Common myeloid progenitor, CD34-positive (primary cell): ENCODE data around the gene C16orf74.
A peak's percentile ranks its signal among the peaks of the same experiment; 100 is the strongest.

Experiments
- CTCF ChIA-PET: fragments of 350-600 bp; sonication (Branson Sonifier 250); formaldehyde crosslinking; loops from one replicate; lab custom pipeline; 2021; ENCODE audit warnings: antibody characterized with exemption; lab: Charles Lee
- POLR2A ChIA-PET: fragments of 350-600 bp; sonication (Branson Sonifier 250); formaldehyde crosslinking; loops from one replicate; lab custom pipeline; 2021; ENCODE audit warnings: antibody characterized with exemption; lab: Charles Lee
- DNase-seq, 3 donors: peaks; one replicate each; pipeline versions ENCODE4 v3.0.0 to v3.0.0-alpha.2; 2013
- H3K27ac ChIP-seq, 2 experiments: 1 replicate in 1 of 2; 2 replicates in 1 of 2; pipeline ENCODE4 v1.7.0; 2013; ENCODE audit warnings: inconsistent platforms in 2 of 2, low read length in 2 of 2, mild to moderate bottlenecking in 2 of 2, low read depth in 1 of 2, moderate library complexity in 1 of 2; ENCODE audit not compliant: severe bottlenecking in 2 of 2, insufficient read depth in 1 of 2, poor library complexity in 1 of 2
- H3K27me3 ChIP-seq, 5 experiments: replicated peaks in 2 of 5; 1 replicate in 3 of 5; 2 replicates in 2 of 5; pipeline versions ENCODE4 v1.6.1 to v1.7.0; 2013; ENCODE audit warnings: low read length in 4 of 5, mild to moderate bottlenecking in 2 of 5, moderate library complexity in 2 of 5, inconsistent platforms in 1 of 5; ENCODE audit not compliant: insufficient read depth in 5 of 5, control insufficient read depth in 4 of 5
- H3K36me3 ChIP-seq, 4 experiments: 1 replicate in 2 of 4; 2 replicates in 2 of 4; pipeline versions ENCODE4 v1.6.1 to v1.7.0; 2013; ENCODE audit warnings: low read length in 3 of 4, control low read depth in 1 of 4, mild to moderate bottlenecking in 1 of 4; ENCODE audit not compliant: control insufficient read depth in 4 of 4, insufficient read depth in 4 of 4
- H3K4me1 ChIP-seq, 4 experiments: 1 replicate in 3 of 4; 2 replicates in 1 of 4; pipeline versions ENCODE4 v1.6.1 to v1.7.1; 2013; ENCODE audit warnings: low read length in 3 of 4, mild to moderate bottlenecking in 3 of 4, control low read depth in 1 of 4, inconsistent platforms in 1 of 4, moderate library complexity in 1 of 4; ENCODE audit not compliant: control insufficient read depth in 4 of 4, insufficient read depth in 4 of 4; ENCODE audit errors: control extremely low read depth in 1 of 4
- H3K4me3 ChIP-seq, 7 experiments: 1 replicate in 4 of 7; 2 replicates in 3 of 7; pipeline versions ENCODE4 v1.5.1 to v1.7.0; 2013; ENCODE audit warnings: mild to moderate bottlenecking in 7 of 7, low read length in 6 of 7, moderate library complexity in 6 of 7, inconsistent platforms in 2 of 7, low read depth in 2 of 7, control low read depth in 1 of 7; ENCODE audit not compliant: insufficient read depth in 4 of 7, control insufficient read depth in 1 of 7; ENCODE audit errors: extremely low read depth in 1 of 7
- H3K9me3 ChIP-seq, 5 experiments: 1 replicate in 4 of 5; 2 replicates in 1 of 5; pipeline versions ENCODE4 v1.6.1 to v1.7.1; 2013; ENCODE audit warnings: low read length in 4 of 5, mild to moderate bottlenecking in 2 of 5, inconsistent platforms in 1 of 5, low read depth in 1 of 5, moderate library complexity in 1 of 5; ENCODE audit not compliant: control insufficient read depth in 4 of 5, insufficient read depth in 2 of 5; ENCODE audit errors: control extremely low read depth in 1 of 5
- WGBS: methylation state at CpG from one replicate; pipeline ENCODE4 v1.1.5; 2013; ENCODE audit not compliant: insufficient coverage; 5-methylcytosine and 5-hydroxymethylcytosine counted together

C16orf74 gene

GRCh38 chr16:85783441-85783840, 32.5 kb upstream of the C16orf74 start:
- Histone ChIP-seq H3K9me3 (no peaks in the 10 kb centered on the region), H3K4me1 (no peaks in the 10 kb centered on the region), H3K4me3 (no peak overlapping the region), H3K36me3 (peaks cover 21 to 72% (median 57%) of the 10 kb centered on the region in 4 experiments), H3K27me3 (no peaks in the 10 kb centered on the region), H3K27ac (no peak overlapping the region)
- WGBS: 93% methylated on average over 8 of the region's 8 CpGs
- CTCF ChIA-PET: interaction anchor here (1.0 kb wide), 1 partner anchor 66 kb away, joined by 3 read pairs; no protein-coding TSS in a partner anchor
- POLR2A ChIA-PET: interaction anchor here (1.1 kb wide), 1 partner anchor 17 kb away, joined by 3 read pairs; no protein-coding TSS in a partner anchor
- DNase-seq: no peak

DNA sequence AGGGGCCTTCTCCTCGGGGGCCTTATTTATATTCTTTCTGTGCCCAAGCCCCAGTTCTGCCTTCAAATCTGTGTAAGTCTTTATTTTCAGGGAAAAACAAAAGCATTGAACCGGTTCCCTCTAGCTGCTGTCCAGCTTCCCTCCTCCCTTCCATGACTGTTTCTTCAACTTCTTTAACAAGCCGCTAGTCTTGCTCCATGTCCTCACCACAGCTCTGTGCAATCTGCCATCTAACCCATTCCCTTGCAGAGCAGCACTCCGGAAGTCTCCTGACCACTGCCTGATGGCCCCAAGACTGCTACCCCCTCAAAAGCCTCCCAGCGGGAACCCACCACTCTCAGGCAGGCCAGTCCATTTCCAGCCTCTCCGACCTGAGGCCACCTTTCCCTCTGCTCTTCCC, 31.6 kb upstream of the C16orf74 start:
- no peak for DNase-seq
- H3K27ac ChIP-seq: no peak overlapping the region
- no peaks in the 10 kb centered on the region for H3K9me3 ChIP-seq
- POLR2A ChIA-PET: no interaction called here
- H3K4me3 ChIP-seq: no peak overlapping the region
- no peaks in the 10 kb centered on the region for H3K4me1 ChIP-seq
- H3K36me3 ChIP-seq: peaks cover 16 to 73% (median 55%) of the 10 kb centered on the region in 4 experiments
- CTCF ChIA-PET: interaction anchor here (1.0 kb wide), 1 partner anchor 65 kb away, joined by 3 read pairs; no protein-coding TSS in a partner anchor
- H3K27me3 ChIP-seq: no peaks in the 10 kb centered on the region
- 96% methylated on average over 6 of the region's 6 CpGs for WGBS

DNA sequence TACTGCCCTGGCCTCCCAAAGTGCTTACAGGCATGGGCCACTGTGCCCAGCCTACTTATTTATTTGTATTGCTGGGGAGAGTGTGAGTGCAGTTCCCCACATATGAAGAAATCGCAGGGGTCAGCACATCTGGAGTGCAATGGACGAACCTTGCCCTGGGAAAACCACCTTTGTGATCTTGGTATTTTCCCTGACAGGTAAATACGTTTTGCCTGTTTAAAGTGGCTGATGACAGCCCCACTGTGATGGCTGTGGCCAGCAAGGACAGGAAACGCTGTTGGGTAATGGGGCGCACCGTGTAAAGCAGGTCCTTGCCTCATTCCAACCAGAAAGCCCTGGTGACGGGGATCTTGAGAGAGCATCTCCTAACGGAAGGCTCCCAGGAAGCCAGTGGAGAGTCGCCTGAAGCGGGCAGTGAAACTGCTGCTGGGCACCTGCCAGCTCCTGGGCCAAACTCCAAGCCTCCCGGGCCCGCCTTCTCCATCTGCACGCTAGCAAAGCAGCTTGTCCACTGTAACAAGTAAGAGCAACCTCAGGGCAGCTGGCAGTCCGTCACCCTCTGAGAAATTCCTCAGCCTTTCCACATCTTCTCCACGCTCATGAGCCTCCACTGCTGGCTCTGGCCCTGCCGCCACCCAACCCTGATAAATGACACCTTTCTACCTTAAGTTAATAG, 30.9 kb upstream of the C16orf74 start:
- H3K4me3 ChIP-seq: no peak overlapping the region
- H3K4me1 ChIP-seq: no peaks in the 10 kb centered on the region
- no peak overlapping the region for H3K27ac ChIP-seq
- WGBS: 95% methylated on average over 16 of the region's 16 CpGs
- H3K9me3 ChIP-seq: no peaks in the 10 kb centered on the region
- CTCF ChIA-PET: no interaction called here
- POLR2A ChIA-PET: no interaction called here
- H3K27me3 ChIP-seq: no peaks in the 10 kb centered on the region
- peaks cover 14 to 70% (median 51%) of the 10 kb centered on the region in 4 experiments for H3K36me3 ChIP-seq
- DNase-seq: no peak

- no peaks in the 10 kb centered on the region for H3K27me3 ChIP-seq
- no peak overlapping the region for H3K4me3 ChIP-seq
- ChIA-PET POLR2A (no interaction called here), CTCF (no interaction called here)
- DNase-seq: no peak
- H3K9me3 ChIP-seq: no peaks in the 10 kb centered on the region
- H3K4me1 ChIP-seq: no peaks in the 10 kb centered on the region
- WGBS: 95% methylated on average over 9 of the region's 10 CpGs
- H3K36me3 ChIP-seq: peaks cover 14 to 70% (median 47%) of the 10 kb centered on the region in 4 experiments
- H3K27ac ChIP-seq: no peak overlapping the region
Measured at GRCh38 chr16:85781156-85781555, 30.3 kb upstream of the C16orf74 start.

DNA sequence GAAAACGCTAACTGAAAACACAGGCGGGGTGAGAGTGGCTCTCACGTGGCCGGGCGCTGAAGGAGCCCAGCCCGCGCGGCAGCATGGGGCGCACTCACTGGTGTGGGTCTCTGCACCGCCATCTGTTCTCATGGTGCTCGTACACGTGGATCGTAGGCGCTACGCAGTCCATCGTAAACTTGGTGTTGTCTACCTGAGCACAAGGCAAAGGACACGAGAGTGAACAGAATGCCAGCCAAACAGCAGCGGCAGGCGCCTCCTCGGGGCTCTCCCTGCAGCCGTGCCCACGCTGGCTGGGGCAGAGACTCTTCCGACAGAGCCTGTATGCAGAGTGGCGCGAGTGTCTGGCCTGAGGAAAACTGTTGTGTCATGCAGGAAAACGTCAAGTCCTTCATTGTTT, 29.4 kb upstream of the C16orf74 start:
- Histone ChIP-seq H3K4me1 (no peaks in the 10 kb centered on the region), H3K27ac (no peak overlapping the region), H3K27me3 (no peaks in the 10 kb centered on the region), H3K4me3 (no peak overlapping the region), H3K9me3 (no peaks in the 10 kb centered on the region), H3K36me3 (peaks cover 11 to 67% (median 40%) of the 10 kb centered on the region in 4 experiments)
- no peak for DNase-seq
- ChIA-PET POLR2A (no interaction called here), CTCF (no interaction called here)
- 94% methylated on average over 26 of the region's 26 CpGs for WGBS

GRCh38 chr16:85778873-85779272, 28.0 kb upstream of the C16orf74 start:
- H3K27ac ChIP-seq: no peak overlapping the region
- POLR2A ChIA-PET: no interaction called here

GRCh38 chr16:85777583-85778310, 26.9 kb upstream of the C16orf74 start:
- H3K27me3 ChIP-seq: no peaks in the 10 kb centered on the region
- no peaks in the 10 kb centered on the region for H3K9me3 ChIP-seq
- peaks cover 8 to 60% (median 32%) of the 10 kb centered on the region in 4 experiments for H3K36me3 ChIP-seq
- H3K27ac ChIP-seq: peak overlapping the region in 1 of 2 experiments; percentile 20
- H3K4me1 ChIP-seq: no peaks in the 10 kb centered on the region
- no peak for DNase-seq
- H3K4me3 ChIP-seq: no peak overlapping the region
- ChIA-PET CTCF (no interaction called here), POLR2A (no interaction called here)
- 89% methylated on average over 4 of the region's 4 CpGs for WGBS

More at GRCh38 chr16:85778873-85779272, 28.0 kb upstream of the C16orf74 start:
- Histone ChIP-seq H3K4me1 (no peaks in the 10 kb centered on the region), H3K4me3 (no peak overlapping the region), H3K36me3 (peaks cover 11 to 67% (median 38%) of the 10 kb centered on the region in 4 experiments), H3K27me3 (no peaks in the 10 kb centered on the region), H3K9me3 (no peaks in the 10 kb centered on the region)
- CTCF ChIA-PET: interaction anchor here (1.2 kb wide), 1 partner anchor 8 kb away, joined by 4 read pairs; no protein-coding TSS in a partner anchor
- WGBS: 87% methylated on average over 9 of the region's 12 CpGs
- DNase-seq: peak in 1 of 3 donors; percentile 15
